CD8-positive, alpha-beta memory T cell (primary cell): ENCODE data around the gene ABCA1. TPM values are rescaled to one million over a fixed set of nuclear protein-coding genes. Genes with fewer than 3 reads are reported as not detected.

Experiments used
- CTCF ChIA-PET: fragments of 350-600 bp; sonication (Branson Sonifier 250); formaldehyde crosslinking; loops from one replicate; lab custom pipeline; 2021; ENCODE audit warnings: antibody characterized with exemption; lab: Charles Lee
- POLR2A ChIA-PET: fragments of 350-600 bp; sonication (Branson Sonifier 250); formaldehyde crosslinking; loops from one replicate; lab custom pipeline; 2021; ENCODE audit warnings: antibody characterized with exemption; lab: Charles Lee
- DNase-seq, 5 donors: peaks; one replicate each; pipeline versions ENCODE4 v3.0.0 to v3.0.0-alpha.2; 2020 to 2022; ENCODE audit warnings: mixed read lengths in 1 of 5
- H3K27ac ChIP-seq: one replicate; pipeline ENCODE4 v1.7.0; 2013; ENCODE audit warnings: low read depth, mild to moderate bottlenecking, low read length, moderate library complexity
- H3K27me3 ChIP-seq: 2 replicates; pipeline ENCODE4 v1.7.0; 2013; ENCODE audit warnings: low read length, mild to moderate bottlenecking; ENCODE audit not compliant: insufficient read depth, poor library complexity, severe bottlenecking
- H3K36me3 ChIP-seq: 2 replicates; pipeline ENCODE4 v1.7.0; 2013; ENCODE audit warnings: mild to moderate bottlenecking, low read length, moderate library complexity; ENCODE audit not compliant: insufficient read depth
- H3K4me1 ChIP-seq: 2 replicates; pipeline ENCODE4 v1.7.0; 2013; ENCODE audit warnings: mild to moderate bottlenecking, low read length, moderate library complexity; ENCODE audit not compliant: insufficient read depth
- H3K4me3 ChIP-seq: 2 replicates; pipeline ENCODE4 v1.7.0; 2013; ENCODE audit warnings: mild to moderate bottlenecking, low read length
- H3K9me3 ChIP-seq: 2 replicates; pipeline ENCODE4 v1.7.0; 2013; ENCODE audit warnings: mild to moderate bottlenecking, low read length
- H3K27ac Mint-ChIP-seq, 8 donors: one replicate each; pipeline ENCODE4 v1.8.0; 2020 to 2021; ENCODE audit warnings: mixed read lengths in 8 of 8, mild to moderate bottlenecking in 6 of 8, inconsistent platforms in 3 of 8, moderate library complexity in 3 of 8
- H3K27me3 Mint-ChIP-seq, 2 donors: one replicate each; pipeline ENCODE4 v1.8.0; 2020 to 2021; ENCODE audit warnings: mixed read lengths in 2 of 2, mild to moderate bottlenecking in 1 of 2, moderate library complexity in 1 of 2
- H3K36me3 Mint-ChIP-seq, 3 donors: one replicate each; pipeline ENCODE4 v1.8.0; 2020 to 2021; ENCODE audit warnings: mixed read lengths in 3 of 3, inconsistent platforms in 1 of 3, mild to moderate bottlenecking in 1 of 3
- H3K4me1 Mint-ChIP-seq, 3 donors: one replicate each; pipeline ENCODE4 v1.8.0; 2020 to 2021; ENCODE audit warnings: mixed read lengths in 3 of 3, inconsistent platforms in 1 of 3, mild to moderate bottlenecking in 1 of 3
- H3K4me3 Mint-ChIP-seq, 7 donors: one replicate each; pipeline ENCODE4 v1.8.0; 2020 to 2021; ENCODE audit warnings: mixed read lengths in 7 of 7, mild to moderate bottlenecking in 6 of 7, moderate library complexity in 4 of 7, inconsistent platforms in 2 of 7
- H3K9me3 Mint-ChIP-seq, 5 donors: one replicate each; pipeline ENCODE4 v1.8.0; 2020 to 2022; ENCODE audit warnings: mixed read lengths in 5 of 5, mild to moderate bottlenecking in 3 of 5, moderate library complexity in 2 of 5, inconsistent platforms in 1 of 5
- polyA plus RNA-seq: library from polyadenylated mRNA; unstranded; fragments of 300-500 nt; fragmentation: Illumina TruSeq; gene quantifications from one replicate; pipeline ENCODE4 v1.2.3, GENCODE V29; 2021
- total RNA-seq, 2 experiments: library from RNA; stranded (reverse); gene quantifications; one replicate each; pipeline ENCODE4 v1.2.3, GENCODE V29; 2021

Gene ABCA1
- total and polyA plus RNA-seq, 3 experiments from 2014 or later: 0.83 to 0.89 TPM; not detected in 1

DNA sequence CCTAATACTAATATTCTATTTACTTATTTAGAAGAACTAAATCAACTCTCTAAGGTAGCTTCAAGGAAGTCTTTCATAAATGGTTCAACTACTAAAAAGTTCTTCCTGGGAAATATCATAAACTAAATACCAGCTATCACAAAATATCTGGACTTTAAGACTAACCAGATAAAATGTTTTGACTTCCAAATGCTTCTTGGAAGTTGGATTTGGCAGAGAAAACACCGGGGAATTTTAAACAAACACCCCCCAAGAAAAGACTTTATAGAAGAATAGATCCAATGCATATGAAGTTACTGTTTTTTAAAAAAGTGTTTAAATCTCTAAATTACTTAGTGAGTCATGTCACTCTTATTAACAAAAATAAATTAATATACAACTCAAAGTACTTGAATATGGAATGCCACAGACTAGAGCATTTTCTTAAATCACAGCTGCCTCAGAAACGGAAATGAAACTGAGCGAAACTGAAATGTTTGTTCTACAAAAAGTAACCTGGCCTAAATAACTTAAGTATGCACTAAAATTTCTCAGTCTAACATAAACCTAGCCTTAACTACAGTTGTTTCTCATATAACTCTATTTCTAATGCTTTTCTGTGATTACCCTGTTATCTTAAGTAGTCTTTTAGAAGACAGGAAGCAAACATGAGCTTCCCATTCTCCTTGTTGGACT is 6.8 kb downstream of the ABCA1 start:
- ChIA-PET POLR2A (no interaction called here), CTCF (no interaction called here)
- H3K36me3 Mint-ChIP-seq: peaks cover 0 to 3% (median 3%) of the 10 kb centered on the region in 3 donors
- H3K9me3 Mint-ChIP-seq: no peaks in the 10 kb centered on the region
- H3K4me3 Mint-ChIP-seq: no peak overlapping the region
- no peaks in the 10 kb centered on the region for H3K27me3 ChIP-seq
- no peaks in the 10 kb centered on the region for H3K4me1 ChIP-seq
- peaks cover 4 to 7% (median 6%) of the 10 kb centered on the region in 3 donors for H3K4me1 Mint-ChIP-seq
- no peaks in the 10 kb centered on the region for H3K9me3 ChIP-seq
- H3K27ac ChIP-seq: no peak overlapping the region
- DNase-seq: no peak
- H3K4me3 ChIP-seq: no peak overlapping the region
- no peaks in the 10 kb centered on the region for H3K36me3 ChIP-seq
- H3K27ac Mint-ChIP-seq: no peak overlapping the region
- peaks cover 26 to 52% of the 10 kb centered on the region in 2 donors for H3K27me3 Mint-ChIP-seq

- Histone ChIP-seq H3K27ac (no peak overlapping the region), H3K4me1 (no peaks in the 10 kb centered on the region), H3K27me3 (no peaks in the 10 kb centered on the region), H3K9me3 (no peaks in the 10 kb centered on the region), H3K36me3 (no peaks in the 10 kb centered on the region), H3K4me3 (no peak overlapping the region)
- Mint-ChIP-seq H3K27ac (no peak overlapping the region), H3K4me1 (peaks cover 0 to 4% (median 3%) of the 10 kb centered on the region in 3 donors), H3K4me3 (no peak overlapping the region), H3K9me3 (no peaks in the 10 kb centered on the region), H3K36me3 (peaks cover 0 to 4% (median 0%) of the 10 kb centered on the region in 3 donors), H3K27me3 (peaks cover 8 to 34% of the 10 kb centered on the region in 2 donors)
- ChIA-PET POLR2A (no interaction called here), CTCF (no interaction called here)
- no peak for DNase-seq
Observed at GRCh38 chr9:104915753-104916152, 12.2 kb downstream of the ABCA1 start.

DNA sequence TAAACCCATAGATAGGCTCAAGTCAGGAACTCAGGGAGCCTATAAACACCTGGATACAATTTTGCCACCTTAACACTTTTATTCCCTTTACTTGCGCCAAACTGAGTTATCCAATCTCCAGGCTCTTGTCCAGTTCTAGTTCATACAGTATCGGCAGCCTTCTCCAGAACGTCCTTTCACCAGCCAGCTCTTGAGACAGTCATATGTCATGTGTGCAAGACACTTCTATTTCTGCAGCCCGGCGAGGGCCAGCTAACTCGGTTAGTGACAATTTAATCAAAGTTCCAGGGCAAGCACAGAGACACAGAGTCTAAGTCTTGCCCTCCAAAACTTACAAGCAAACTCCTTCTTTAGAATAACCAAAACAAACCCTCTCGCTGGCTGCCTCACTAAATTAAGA is 12.9 kb downstream of the ABCA1 start:
- Mint-ChIP-seq H3K27ac (no peak overlapping the region), H3K4me1 (peaks cover 0 to 6% (median 4%) of the 10 kb centered on the region in 3 donors), H3K27me3 (peaks cover 8 to 31% of the 10 kb centered on the region in 2 donors), H3K9me3 (no peaks in the 10 kb centered on the region), H3K36me3 (peaks cover 0 to 4% (median 0%) of the 10 kb centered on the region in 3 donors), H3K4me3 (no peak overlapping the region)
- ChIA-PET POLR2A (no interaction called here), CTCF (no interaction called here)
- H3K4me3 ChIP-seq: no peak overlapping the region
- no peak overlapping the region for H3K27ac ChIP-seq
- no peak for DNase-seq
- H3K4me1 ChIP-seq: no peaks in the 10 kb centered on the region
- no peaks in the 10 kb centered on the region for H3K27me3 ChIP-seq
- H3K36me3 ChIP-seq: no peaks in the 10 kb centered on the region
- H3K9me3 ChIP-seq: no peaks in the 10 kb centered on the region

- Mint-ChIP-seq H3K27me3 (peaks cover 8 to 26% of the 10 kb centered on the region in 2 donors), H3K4me3 (no peak overlapping the region), H3K4me1 (peaks cover 2 to 11% (median 7%) of the 10 kb centered on the region in 3 donors), H3K36me3 (peaks cover 0 to 2% (median 0%) of the 10 kb centered on the region in 3 donors), H3K9me3 (no peaks in the 10 kb centered on the region), H3K27ac (no peak overlapping the region)
- no peak overlapping the region for H3K4me3 ChIP-seq
- CTCF ChIA-PET: no interaction called here
- POLR2A ChIA-PET: no interaction called here
- no peak for DNase-seq
- no peak overlapping the region for H3K27ac ChIP-seq
- no peaks in the 10 kb centered on the region for H3K4me1 ChIP-seq
- no peaks in the 10 kb centered on the region for H3K27me3 ChIP-seq
- no peaks in the 10 kb centered on the region for H3K9me3 ChIP-seq
- H3K36me3 ChIP-seq: no peaks in the 10 kb centered on the region
Observed at GRCh38 chr9:104914466-104914865, 13.5 kb downstream of the ABCA1 start.

GRCh38 chr9:104912606-104913005 is 15.3 kb downstream of the ABCA1 start:
- Mint-ChIP-seq H3K9me3 (no peaks in the 10 kb centered on the region), H3K27ac (no peak overlapping the region), H3K36me3 (peaks cover 0 to 2% (median 0%) of the 10 kb centered on the region in 3 donors), H3K4me3 (no peak overlapping the region), H3K4me1 (peaks cover 4 to 18% (median 12%) of the 10 kb centered on the region in 3 donors), H3K27me3 (peaks cover 3 to 22% of the 10 kb centered on the region in 2 donors)
- H3K4me1 ChIP-seq: no peaks in the 10 kb centered on the region
- CTCF ChIA-PET: no interaction called here
- no peak overlapping the region for H3K27ac ChIP-seq
- POLR2A ChIA-PET: no interaction called here
- no peak overlapping the region for H3K4me3 ChIP-seq
- no peak for DNase-seq
- no peaks in the 10 kb centered on the region for H3K27me3 ChIP-seq
- H3K36me3 ChIP-seq: no peaks in the 10 kb centered on the region
- no peaks in the 10 kb centered on the region for H3K9me3 ChIP-seq

DNA sequence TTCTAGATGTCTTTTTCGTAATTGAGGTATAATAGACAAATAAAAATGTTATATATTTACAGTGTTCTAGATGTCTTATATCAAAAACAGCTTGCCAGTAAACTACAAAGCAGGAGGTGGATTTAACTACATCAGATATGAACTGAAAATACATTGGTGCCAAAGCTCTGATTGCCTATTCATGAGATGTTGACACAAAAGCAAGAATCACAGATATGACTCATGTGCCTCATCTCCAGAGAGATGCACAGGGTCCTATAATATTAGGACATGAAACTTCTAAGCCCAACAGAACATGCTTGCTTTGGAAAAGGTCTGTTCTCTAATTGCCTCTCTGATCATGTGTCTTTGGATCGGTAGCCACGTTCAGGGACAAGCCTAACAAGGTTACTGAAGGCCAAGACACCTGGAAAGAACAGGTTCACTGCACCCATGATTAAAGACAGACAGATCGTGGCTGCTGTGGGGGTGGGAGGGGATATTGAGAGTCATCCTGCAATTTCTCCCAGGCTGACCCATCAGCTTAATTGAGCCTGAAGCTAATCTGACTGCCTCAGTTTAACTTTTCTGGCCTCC is 16.8 kb downstream of the ABCA1 start:
- no peak overlapping the region for H3K4me3 ChIP-seq
- H3K9me3 ChIP-seq: no peaks in the 10 kb centered on the region
- Mint-ChIP-seq H3K9me3 (no peaks in the 10 kb centered on the region), H3K4me1 (peaks cover 4 to 18% (median 12%) of the 10 kb centered on the region in 3 donors), H3K36me3 (peaks cover 0 to 2% (median 0%) of the 10 kb centered on the region in 3 donors), H3K27ac (no peak overlapping the region), H3K27me3 (peaks cover 4 to 19% of the 10 kb centered on the region in 2 donors), H3K4me3 (no peak overlapping the region)
- H3K27me3 ChIP-seq: no peaks in the 10 kb centered on the region
- ChIA-PET CTCF (no interaction called here), POLR2A (no interaction called here)
- H3K27ac ChIP-seq: no peak overlapping the region
- DNase-seq: no peak
- no peaks in the 10 kb centered on the region for H3K4me1 ChIP-seq
- H3K36me3 ChIP-seq: no peaks in the 10 kb centered on the region

GRCh38 chr9:104907278-104907951 is 20.5 kb downstream of the ABCA1 start:
- Histone ChIP-seq H3K27ac (no peak overlapping the region), H3K9me3 (no peaks in the 10 kb centered on the region), H3K36me3 (no peaks in the 10 kb centered on the region), H3K4me3 (no peak overlapping the region), H3K27me3 (no peaks in the 10 kb centered on the region), H3K4me1 (no peaks in the 10 kb centered on the region)
- POLR2A ChIA-PET: no interaction called here
- no peaks in the 10 kb centered on the region for H3K36me3 Mint-ChIP-seq
- H3K27ac Mint-ChIP-seq: no peak overlapping the region
- peaks cover 4 to 15% (median 8%) of the 10 kb centered on the region in 3 donors for H3K4me1 Mint-ChIP-seq
- H3K9me3 Mint-ChIP-seq: no peaks in the 10 kb centered on the region
- H3K4me3 Mint-ChIP-seq: no peak overlapping the region
- CTCF ChIA-PET: no interaction called here
- DNase-seq: no peak
- H3K27me3 Mint-ChIP-seq: peaks cover 7 to 11% of the 10 kb centered on the region in 2 donors
